PFSK-1 (cell line): ENCODE results near the gene GNAI3.

Experiments used
- FOXP2 ChIP-seq: optimal IDR thresholded peaks from 2 replicates; pipeline ENCODE3; 2011; ENCODE audit warnings: borderline replicate concordance, control low read depth, inconsistent platforms; ENCODE audit not compliant: insufficient read depth; ENCODE audit errors: extremely low read length, extremely low read depth
- POLR2AphosphoS5 ChIP-seq: IDR thresholded peaks from 2 replicates; pipeline ENCODE4 v1.6.1; 2012; ENCODE audit warnings: low read depth, mild to moderate bottlenecking, control low read depth, low read length, moderate library complexity
- REST ChIP-seq, 2 experiments: IDR thresholded peaks; 2 replicates each; pipeline versions ENCODE4 v1.6.1 to v1.8.0; 2011 to 2012; ENCODE audit warnings: low read depth in 2 of 2, low read length in 2 of 2, control low read depth in 1 of 2, inconsistent platforms in 1 of 2, mild to moderate bottlenecking in 1 of 2, moderate library complexity in 1 of 2; ENCODE audit not compliant: insufficient read depth in 1 of 2
- SIN3A ChIP-seq: IDR thresholded peaks from 2 replicates; pipeline ENCODE4 v1.6.1; 2012; ENCODE audit warnings: mild to moderate bottlenecking, low read length, moderate library complexity, borderline replicate concordance; ENCODE audit not compliant: insufficient read depth
- TAF1 ChIP-seq: IDR thresholded peaks from 2 replicates; pipeline ENCODE4 v1.6.1; 2012; ENCODE audit warnings: low read length, control low read depth, borderline replicate concordance; ENCODE audit not compliant: insufficient read depth

- TF ChIP-seq REST (IDR thresholded peaks at IDR 0.05; ENCODE audit: insufficient read depth in 1 of 2, low read depth in 2 of 2, low read length in 2 of 2) (no peak), TAF1 (no peak), POLR2AphosphoS5 (no peak), FOXP2 (no peak), SIN3A (no peak)
These were observed 43.4 kb upstream of the GNAI3 start for GRCh38 chr1:109504974-109505373.
